ENCODE measurements around the gene CDIPT.

DNA sequence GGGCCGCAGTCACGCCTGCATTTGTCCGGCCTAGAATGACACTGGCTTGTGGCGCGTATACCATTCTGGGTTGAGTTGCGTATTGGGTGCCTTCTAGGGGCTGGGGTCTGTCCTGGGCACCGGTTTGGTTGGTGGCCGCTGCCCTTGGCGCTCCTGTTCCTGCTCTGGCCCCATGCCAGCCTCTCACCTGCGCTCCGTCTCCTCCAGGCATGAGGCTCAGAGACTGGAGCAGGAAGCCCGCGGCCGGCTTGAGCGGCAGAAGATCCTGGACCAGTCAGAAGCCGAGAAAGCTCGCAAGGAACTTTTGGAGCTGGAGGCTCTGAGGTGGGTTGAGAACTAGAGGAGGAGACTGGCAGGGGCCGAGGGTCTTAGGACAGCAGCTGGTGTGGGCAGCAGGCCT, 17.4 kb downstream of the CDIPT start:
- TF ChIP-seq MYC (IDR thresholded peaks at IDR 0.05; ENCODE audit: insufficient read depth, insufficient read length, insufficient replicate concordance, low read length, severe bottlenecking): no peak
- TF ChIP-seq, protein P1, sequence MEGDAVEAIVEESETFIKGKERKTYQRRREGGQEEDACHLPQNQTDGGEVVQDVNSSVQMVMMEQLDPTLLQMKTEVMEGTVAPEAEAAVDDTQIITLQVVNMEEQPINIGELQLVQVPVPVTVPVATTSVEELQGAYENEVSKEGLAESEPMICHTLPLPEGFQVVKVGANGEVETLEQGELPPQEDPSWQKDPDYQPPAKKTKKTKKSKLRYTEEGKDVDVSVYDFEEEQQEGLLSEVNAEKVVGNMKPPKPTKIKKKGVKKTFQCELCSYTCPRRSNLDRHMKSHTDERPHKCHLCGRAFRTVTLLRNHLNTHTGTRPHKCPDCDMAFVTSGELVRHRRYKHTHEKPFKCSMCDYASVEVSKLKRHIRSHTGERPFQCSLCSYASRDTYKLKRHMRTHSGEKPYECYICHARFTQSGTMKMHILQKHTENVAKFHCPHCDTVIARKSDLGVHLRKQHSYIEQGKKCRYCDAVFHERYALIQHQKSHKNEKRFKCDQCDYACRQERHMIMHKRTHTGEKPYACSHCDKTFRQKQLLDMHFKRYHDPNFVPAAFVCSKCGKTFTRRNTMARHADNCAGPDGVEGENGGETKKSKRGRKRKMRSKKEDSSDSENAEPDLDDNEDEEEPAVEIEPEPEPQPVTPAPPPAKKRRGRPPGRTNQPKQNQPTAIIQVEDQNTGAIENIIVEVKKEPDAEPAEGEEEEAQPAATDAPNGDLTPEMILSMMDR (IDR thresholded peaks at IDR 0.05 in 2 of 3, conservative IDR thresholded peaks at IDR 0.05 in 1 of 3; ENCODE audit: control insufficient read depth in 2 of 3, extremely low read depth in 1 of 3, insufficient read depth in 1 of 3, low read depth in 3 of 3, low read length in 3 of 3): no peak
- no peak for TF ChIP-seq JUND (IDR thresholded peaks at IDR 0.05; ENCODE audit: low read depth, low read length)
- no peak for TF ChIP-seq EP300 (IDR thresholded peaks at IDR 0.05; ENCODE audit: borderline replicate concordance in 1 of 2, control insufficient read depth in 1 of 2, low read depth in 2 of 2, low read length in 2 of 2)
- TF ChIP-seq RAD21 (IDR thresholded peaks at IDR 0.05; ENCODE audit: insufficient read depth, low read depth, low read length): no peak
- no peak for TF ChIP-seq SPI1 (IDR thresholded peaks at IDR 0.05; ENCODE audit: borderline replicate concordance, insufficient read depth, low read depth, low read length)
- no peak for TF ChIP-seq ESRRA (IDR thresholded peaks at IDR 0.05; ENCODE audit: low read length)
- no peak for TF ChIP-seq RCOR1 (conservative IDR thresholded peaks at IDR 0.05; ENCODE audit: low read depth, low read length)
